C4-2B (cell line): Measurements from ENCODE around the gene PTPRQ.

Source experiments
- H3K27ac ChIP-seq: fragments of 450-650 bp; 2 replicates; pipeline ENCODE4 v1.5.1; 2017
- ZFX ChIP-seq: fragments of 450-650 bp; IDR thresholded peaks from 2 replicates; pipeline ENCODE4 v1.6.1; 2017
- TF ChIP-seq, protein P1 (sequence below): fragments of 450-650 bp; conservative IDR thresholded peaks from 2 replicates; pipeline ENCODE4 v1.5.1; 2017; ENCODE audit warnings: mild to moderate bottlenecking

PTPRQ gene

DNA sequence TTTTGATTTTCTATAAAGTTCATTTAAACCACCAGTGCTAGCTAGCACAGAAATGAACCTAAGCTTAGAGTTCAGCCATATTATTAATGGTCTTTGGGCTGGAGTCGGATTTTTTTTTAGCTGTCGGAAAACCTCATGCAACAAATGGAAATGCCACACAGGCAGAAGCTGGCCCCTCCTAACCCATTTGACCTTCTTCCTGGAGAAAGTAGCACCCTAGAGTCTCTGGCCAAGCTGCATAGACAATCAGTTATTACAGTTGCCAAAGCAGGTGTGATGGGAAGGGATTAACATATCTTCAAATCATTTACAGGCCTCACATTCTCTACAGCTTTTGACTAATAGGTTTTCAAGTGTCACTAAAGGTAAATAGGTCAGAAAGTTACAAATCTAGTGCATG, 49.4 kb downstream of the PTPRQ start:
- TF ChIP-seq ZFX, result no peak
- TF ChIP-seq, protein P1, sequence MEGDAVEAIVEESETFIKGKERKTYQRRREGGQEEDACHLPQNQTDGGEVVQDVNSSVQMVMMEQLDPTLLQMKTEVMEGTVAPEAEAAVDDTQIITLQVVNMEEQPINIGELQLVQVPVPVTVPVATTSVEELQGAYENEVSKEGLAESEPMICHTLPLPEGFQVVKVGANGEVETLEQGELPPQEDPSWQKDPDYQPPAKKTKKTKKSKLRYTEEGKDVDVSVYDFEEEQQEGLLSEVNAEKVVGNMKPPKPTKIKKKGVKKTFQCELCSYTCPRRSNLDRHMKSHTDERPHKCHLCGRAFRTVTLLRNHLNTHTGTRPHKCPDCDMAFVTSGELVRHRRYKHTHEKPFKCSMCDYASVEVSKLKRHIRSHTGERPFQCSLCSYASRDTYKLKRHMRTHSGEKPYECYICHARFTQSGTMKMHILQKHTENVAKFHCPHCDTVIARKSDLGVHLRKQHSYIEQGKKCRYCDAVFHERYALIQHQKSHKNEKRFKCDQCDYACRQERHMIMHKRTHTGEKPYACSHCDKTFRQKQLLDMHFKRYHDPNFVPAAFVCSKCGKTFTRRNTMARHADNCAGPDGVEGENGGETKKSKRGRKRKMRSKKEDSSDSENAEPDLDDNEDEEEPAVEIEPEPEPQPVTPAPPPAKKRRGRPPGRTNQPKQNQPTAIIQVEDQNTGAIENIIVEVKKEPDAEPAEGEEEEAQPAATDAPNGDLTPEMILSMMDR, result no peak
- H3K27ac ChIP-seq, result no peak overlapping the region

DNA sequence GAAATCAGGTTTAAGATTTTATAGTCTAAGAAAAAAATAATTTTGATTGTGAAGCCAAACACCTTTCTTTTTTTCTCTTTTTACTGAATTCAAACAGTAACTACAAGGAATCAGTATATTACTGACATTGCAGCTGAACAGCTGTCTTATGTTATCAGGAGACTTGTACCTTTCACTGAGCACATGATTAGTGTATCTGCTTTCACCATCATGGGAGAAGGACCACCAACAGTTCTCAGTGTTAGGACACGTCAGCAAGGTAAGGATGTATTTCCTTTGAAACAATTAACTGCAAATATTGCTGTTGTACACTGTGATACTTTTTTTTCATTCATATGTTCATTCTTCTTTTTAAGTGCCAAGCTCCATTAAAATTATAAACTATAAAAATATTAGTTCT, 50.8 kb downstream of the PTPRQ start:
- TF ChIP-seq ZFX, result no peak
- TF ChIP-seq, protein P1, result no peak
- no peak overlapping the region for H3K27ac ChIP-seq

DNA sequence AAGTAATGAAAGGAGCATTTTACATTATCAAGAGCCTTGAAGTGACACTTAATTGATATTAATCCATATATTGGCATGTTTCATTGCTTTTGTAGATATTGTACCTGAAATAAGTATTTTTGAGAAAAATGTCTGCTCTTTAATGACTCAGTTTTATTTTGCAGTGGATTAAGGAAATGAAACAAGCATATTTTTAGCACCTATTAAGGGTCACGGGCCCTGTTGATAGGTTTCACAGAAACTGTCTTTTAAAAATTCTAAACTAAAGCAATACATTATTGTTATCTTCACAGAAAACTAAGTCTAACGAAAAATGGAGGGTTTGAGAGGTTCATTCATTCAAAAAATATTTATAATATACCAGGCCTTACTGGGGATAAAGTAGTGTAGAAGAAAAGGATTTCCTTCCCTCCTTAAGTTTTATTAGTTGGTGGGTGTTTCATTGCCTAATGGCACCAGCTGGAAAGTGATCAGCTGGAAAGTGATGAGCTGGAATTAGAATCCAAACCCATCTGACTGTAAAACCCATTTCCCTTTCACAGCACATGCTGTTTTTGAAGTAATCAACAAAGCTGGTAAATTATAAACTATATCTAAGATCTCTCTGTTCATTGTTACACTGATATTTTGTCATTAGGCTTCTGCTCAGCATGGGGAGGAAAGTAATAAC, 54.2 kb downstream of the PTPRQ start:
- H3K27ac ChIP-seq, result no peak overlapping the region

DNA sequence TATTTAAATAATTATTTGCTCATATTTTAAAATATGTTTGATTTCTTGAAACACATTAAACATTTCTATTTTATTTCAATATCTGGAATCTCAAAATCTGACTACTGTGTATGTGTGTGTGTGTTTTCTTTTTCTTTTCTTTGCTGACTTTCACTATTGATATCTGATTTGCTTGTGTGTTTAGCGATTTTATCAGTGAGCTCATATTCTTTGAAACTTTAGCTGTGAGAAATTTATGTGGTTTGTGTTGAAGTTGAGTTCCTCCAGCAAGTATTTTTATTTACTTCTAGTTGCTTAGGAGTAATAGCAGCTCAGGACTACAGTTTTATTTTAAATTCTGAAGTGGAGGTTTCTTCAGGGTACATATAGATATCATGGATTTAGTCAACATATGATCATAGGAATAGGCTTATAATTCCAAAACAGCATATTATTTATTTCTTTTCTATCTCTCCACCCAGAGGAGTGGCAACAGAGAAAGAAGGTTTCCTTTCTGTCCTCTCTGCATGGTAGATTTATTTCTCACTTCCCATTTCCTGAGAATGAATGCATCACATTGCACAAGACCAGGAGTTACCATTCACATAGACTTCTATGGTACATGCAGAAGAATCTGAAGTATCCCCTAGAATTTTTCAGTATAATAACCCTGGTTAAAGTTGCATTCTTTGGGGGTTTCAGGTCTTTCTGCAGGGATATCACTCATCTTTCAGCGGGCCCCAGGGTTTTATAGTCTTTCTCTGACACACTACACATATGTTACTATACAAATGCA, 60.5 kb downstream of the PTPRQ start:
- no peak for TF ChIP-seq ZFX
- TF ChIP-seq, protein P1, result no peak
- H3K27ac ChIP-seq, result no peak overlapping the region

More for the DNA sequence above, 54.2 kb downstream of the PTPRQ start:
- TF ChIP-seq, protein P1, result no peak
- no peak for TF ChIP-seq ZFX

DNA sequence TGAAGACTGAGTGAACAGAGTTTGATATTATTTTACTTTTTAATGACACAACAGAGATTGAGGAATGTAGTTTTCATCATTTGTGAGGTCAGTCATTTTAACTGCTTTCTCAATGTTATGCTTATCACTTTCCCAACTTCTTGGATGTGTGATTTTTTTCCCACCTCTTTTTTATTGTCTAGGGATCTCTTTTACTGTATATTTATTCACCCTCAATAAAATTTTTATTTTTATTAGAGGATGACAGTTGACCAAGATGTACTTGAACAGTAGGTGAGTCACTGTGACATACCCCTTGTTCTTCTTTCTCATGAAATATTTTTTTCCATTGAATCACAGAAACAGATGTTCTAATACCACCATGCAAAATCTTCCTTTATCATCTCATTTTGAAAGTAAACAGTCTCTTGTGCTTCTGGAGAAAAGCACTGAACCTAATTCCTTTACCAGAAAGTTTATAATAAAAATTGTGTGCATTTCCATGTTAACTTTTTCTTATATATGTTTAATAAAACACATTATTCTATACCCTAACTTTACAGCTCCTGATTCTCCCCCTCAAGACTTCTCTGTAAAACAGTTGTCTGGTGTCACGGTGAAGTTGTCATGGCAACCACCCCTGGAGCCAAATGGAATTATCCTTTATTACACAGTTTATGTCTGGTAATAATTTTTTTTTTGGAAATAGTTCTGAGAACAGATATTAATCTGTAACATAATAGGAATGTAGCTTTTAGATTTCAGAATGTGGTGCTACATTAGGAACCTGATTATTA, 65.9 kb downstream of the PTPRQ start:
- no peak for TF ChIP-seq ZFX
- TF ChIP-seq, protein P1, result no peak
- H3K27ac ChIP-seq, result no peak overlapping the region

DNA sequence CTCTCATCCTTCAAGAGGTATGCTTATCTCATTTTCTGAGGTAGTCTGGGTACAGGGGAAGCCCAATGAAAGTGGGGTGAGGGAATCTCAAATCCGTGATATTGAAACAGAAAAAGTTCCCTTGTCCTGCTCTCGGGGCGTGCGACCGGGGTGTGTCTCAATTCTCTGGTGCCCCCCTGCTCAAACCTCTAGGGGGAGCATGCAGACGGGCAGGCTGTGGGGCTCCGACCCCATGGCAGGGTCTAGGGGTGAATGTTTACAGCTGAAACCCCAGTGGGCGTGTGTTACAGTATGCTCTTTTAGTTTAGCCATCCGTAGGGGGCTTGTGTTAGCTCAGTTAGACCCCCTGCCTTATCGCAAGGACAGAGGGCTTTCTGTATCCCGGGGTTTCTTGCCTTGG, 68.7 kb downstream of the PTPRQ start:
- H3K27ac ChIP-seq, result no peak overlapping the region
- TF ChIP-seq ZFX, result no peak
- TF ChIP-seq, protein P1, result no peak

DNA sequence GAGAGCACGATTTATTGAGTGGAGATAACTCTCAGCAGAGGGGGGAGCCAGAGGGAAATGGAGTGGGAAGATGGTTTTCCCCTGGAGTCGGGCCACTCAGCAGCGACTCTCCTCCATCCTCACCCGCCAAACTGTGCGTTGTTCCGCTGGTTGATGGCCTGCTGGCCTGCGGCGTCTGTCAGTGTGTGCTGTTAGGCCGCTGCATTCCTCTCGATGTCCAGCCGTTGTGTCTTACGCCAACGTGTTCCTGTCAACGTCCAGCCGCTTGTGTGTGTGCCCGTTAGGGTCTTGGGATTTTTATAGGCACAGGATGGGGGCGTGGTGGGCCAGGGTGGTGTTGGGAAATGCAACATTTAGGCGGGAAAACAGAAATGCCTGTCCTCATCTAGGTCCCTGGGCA, 69.2 kb downstream of the PTPRQ start:
- no peak overlapping the region for H3K27ac ChIP-seq
- no peak for TF ChIP-seq ZFX
- TF ChIP-seq, protein P1, result no peak
